Measurements from ENCODE around the gene SLFN12L.

SLFN12L gene

GRCh38 chr17:35537601-35538141, at the start of gene SLFN12L:
Gene SLFN12L, minus strand, starts transcription at chr17:35537678. Its CDS starts 15,314 bp downstream, at chr17:35522364.
- no CpG with 5 or more reads among the region's 2 CpGs for WGBS (ENCODE audit: insufficient coverage, insufficient read length)
- no peak for DNase-seq (ENCODE audit: low read depth, low spot score)
- no peaks in the 10 kb centered on the region for H3K27me3 ChIP-seq (ENCODE audit: control insufficient read depth, insufficient read depth, low read length)
- H3K4me3 ChIP-seq (ENCODE audit: low read length), result no peak within 1 kb of the TSS
- no peak within 1 kb of the TSS for H3K27ac ChIP-seq (ENCODE audit: low read length)
- H3K4me1 ChIP-seq (ENCODE audit: control insufficient read depth, insufficient read depth, low read length), result no peaks in the 10 kb centered on the region
- no peaks in the 10 kb centered on the region for H3K36me3 ChIP-seq (ENCODE audit: control insufficient read depth, insufficient read depth, low read length)
- no peaks in the 10 kb centered on the region for H3K9me3 ChIP-seq (ENCODE audit: control insufficient read depth, insufficient read depth, low read length)

DNA sequence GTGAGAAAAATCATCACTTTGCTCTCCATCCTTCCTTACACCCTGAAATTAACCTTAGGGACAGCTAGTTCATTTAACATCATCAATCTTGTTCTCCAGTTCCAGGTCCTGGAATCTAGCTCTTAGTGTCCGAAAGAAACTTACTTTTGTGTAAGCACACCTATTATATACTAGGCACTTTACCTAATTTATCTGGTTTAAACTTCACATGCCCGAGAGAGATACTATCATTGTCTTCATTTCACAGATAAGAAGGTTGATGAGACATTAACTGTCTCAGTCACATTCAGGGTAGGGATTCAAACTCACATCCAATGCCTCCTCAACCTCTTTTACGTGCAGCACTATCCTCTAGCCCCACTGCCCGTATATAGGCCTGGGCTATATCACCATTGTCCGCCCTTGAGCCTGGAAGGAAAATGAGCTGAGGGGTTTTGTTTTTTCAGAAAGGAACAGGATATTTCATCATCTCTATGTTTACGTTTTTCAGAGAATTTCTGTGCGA, 49.1 kb upstream of the SLFN12L start:
- no peaks in the 10 kb centered on the region; the same call in 1 of the 2 replicates for H3K4me1 ChIP-seq (ENCODE audit: control insufficient read depth, insufficient read depth, low read length)
- H3K9me3 ChIP-seq (ENCODE audit: control insufficient read depth, insufficient read depth, low read length), result no peaks in the 10 kb centered on the region
- H3K36me3 ChIP-seq (ENCODE audit: control insufficient read depth, insufficient read depth, low read length), result no peaks in the 10 kb centered on the region
- no peaks in the 10 kb centered on the region for H3K27me3 ChIP-seq (ENCODE audit: control insufficient read depth, insufficient read depth, low read length)
- WGBS (ENCODE audit: insufficient coverage, insufficient read length), result no CpG with 5 or more reads among the region's 7 CpGs
- H3K27ac ChIP-seq (ENCODE audit: low read length), result no peak overlapping the region
- H3K4me3 ChIP-seq (ENCODE audit: low read length), result peak overlapping the region; percentile 87; the same call in 1 of the 2 replicates
- DNase-seq (ENCODE audit: low read depth, low spot score), result no peak

DNA sequence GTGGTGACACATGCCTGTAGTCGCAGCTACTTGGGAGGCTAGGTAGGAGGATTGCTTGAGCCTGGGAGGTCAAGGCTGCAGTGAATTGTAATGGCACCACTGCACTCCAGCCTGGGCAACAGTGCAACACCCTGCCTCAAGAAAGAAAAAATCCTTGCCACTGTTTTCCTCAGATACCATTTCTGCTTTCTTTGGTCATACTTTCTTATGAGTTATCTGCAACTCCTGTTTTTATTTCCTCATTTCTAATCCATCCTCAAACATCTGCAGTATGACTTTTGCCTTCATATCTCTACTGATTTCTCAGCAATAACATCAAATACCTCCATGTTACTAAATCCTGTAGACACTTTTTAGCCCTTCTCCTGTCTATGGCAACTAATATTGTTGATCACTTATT, 46.6 kb upstream of the SLFN12L start:
- H3K27ac ChIP-seq (ENCODE audit: low read length), result no peak overlapping the region
- WGBS (ENCODE audit: insufficient coverage, insufficient read length), result no CpG with 5 or more reads among the region's 1 CpG
- H3K4me1 ChIP-seq (ENCODE audit: control insufficient read depth, insufficient read depth, low read length), result no peaks in the 10 kb centered on the region; the same call in 1 of the 2 replicates
- H3K9me3 ChIP-seq (ENCODE audit: control insufficient read depth, insufficient read depth, low read length), result no peaks in the 10 kb centered on the region
- H3K36me3 ChIP-seq (ENCODE audit: control insufficient read depth, insufficient read depth, low read length), result no peaks in the 10 kb centered on the region
- DNase-seq (ENCODE audit: low read depth, low spot score), result no peak
- no peak overlapping the region for H3K4me3 ChIP-seq (ENCODE audit: low read length)
- no peaks in the 10 kb centered on the region for H3K27me3 ChIP-seq (ENCODE audit: control insufficient read depth, insufficient read depth, low read length)

- H3K9me3 ChIP-seq (ENCODE audit: control insufficient read depth, insufficient read depth, low read length), result no peaks in the 10 kb centered on the region
- no CpG with 5 or more reads among the region's 11 CpGs for WGBS (ENCODE audit: insufficient coverage, insufficient read length)
- H3K4me3 ChIP-seq (ENCODE audit: low read length), result peak overlapping the region; percentile 94; the same call in 1 of the 2 replicates
- H3K36me3 ChIP-seq (ENCODE audit: control insufficient read depth, insufficient read depth, low read length), result no peaks in the 10 kb centered on the region; the same call in 1 of the 2 replicates
- H3K27ac ChIP-seq (ENCODE audit: low read length), result no peak overlapping the region
- H3K27me3 ChIP-seq (ENCODE audit: control insufficient read depth, insufficient read depth, low read length), result no peaks in the 10 kb centered on the region
- H3K4me1 ChIP-seq (ENCODE audit: control insufficient read depth, insufficient read depth, low read length), result no peaks in the 10 kb centered on the region
- DNase-seq (ENCODE audit: low read depth, low spot score), result no peak
Observed at GRCh38 chr17:35578929-35579432, 41.5 kb upstream of the SLFN12L start.

- no peaks in the 10 kb centered on the region for H3K9me3 ChIP-seq (ENCODE audit: control insufficient read depth, insufficient read depth, low read length)
- H3K27ac ChIP-seq (ENCODE audit: low read length), result no peak within 1 kb of the TSS
- WGBS (ENCODE audit: insufficient coverage, insufficient read length), result no CpG with 5 or more reads among the region's 45 CpGs
- H3K4me3 ChIP-seq (ENCODE audit: low read length), result peak within 1 kb of the TSS; percentile 94; the same call in 1 of the 2 replicates
- DNase-seq (ENCODE audit: low read depth, low spot score), result peak; percentile 74
- H3K36me3 ChIP-seq (ENCODE audit: control insufficient read depth, insufficient read depth, low read length), result no peaks in the 10 kb centered on the region; the same call in 1 of the 2 replicates
- no peaks in the 10 kb centered on the region for H3K4me1 ChIP-seq (ENCODE audit: control insufficient read depth, insufficient read depth, low read length)
- H3K27me3 ChIP-seq (ENCODE audit: control insufficient read depth, insufficient read depth, low read length), result no peaks in the 10 kb centered on the region
Observed at GRCh38 chr17:35578197-35578928, 40.9 kb upstream of the SLFN12L start, which contains the start of gene PEX12. Gene PEX12, minus strand, starts transcription at chr17:35578571. Its CDS starts 550 bp downstream, at chr17:35578021.

- no peaks in the 10 kb centered on the region for H3K27me3 ChIP-seq (ENCODE audit: control insufficient read depth, insufficient read depth, low read length)
- no peaks in the 10 kb centered on the region; the same call in 1 of the 2 replicates for H3K36me3 ChIP-seq (ENCODE audit: control insufficient read depth, insufficient read depth, low read length)
- H3K9me3 ChIP-seq (ENCODE audit: control insufficient read depth, insufficient read depth, low read length), result no peaks in the 10 kb centered on the region
- H3K4me3 ChIP-seq (ENCODE audit: low read length), result peak overlapping the region; percentile 94; the same call in 1 of the 2 replicates
- H3K27ac ChIP-seq (ENCODE audit: low read length), result no peak overlapping the region
- no CpG with 5 or more reads among the region's 8 CpGs for WGBS (ENCODE audit: insufficient coverage, insufficient read length)
- H3K4me1 ChIP-seq (ENCODE audit: control insufficient read depth, insufficient read depth, low read length), result no peaks in the 10 kb centered on the region
- no peak for DNase-seq (ENCODE audit: low read depth, low spot score)
Observed at GRCh38 chr17:35577830-35578196, 40.3 kb upstream of the SLFN12L start.

GRCh38 chr17:35575759-35576158, 38.3 kb upstream of the SLFN12L start:
- no peak for DNase-seq (ENCODE audit: low read depth, low spot score)
- no CpG with 5 or more reads among the region's 3 CpGs for WGBS (ENCODE audit: insufficient coverage, insufficient read length)
- Histone ChIP-seq H3K36me3 (ENCODE audit: control insufficient read depth, insufficient read depth, low read length) (no peaks in the 10 kb centered on the region; the same call in 1 of the 2 replicates), H3K27ac (ENCODE audit: low read length) (no peak overlapping the region), H3K27me3 (ENCODE audit: control insufficient read depth, insufficient read depth, low read length) (no peaks in the 10 kb centered on the region), H3K4me3 (ENCODE audit: low read length) (no peak overlapping the region), H3K4me1 (ENCODE audit: control insufficient read depth, insufficient read depth, low read length) (no peaks in the 10 kb centered on the region), H3K9me3 (ENCODE audit: control insufficient read depth, insufficient read depth, low read length) (no peaks in the 10 kb centered on the region)

- no peak for DNase-seq (ENCODE audit: low read depth, low spot score)
- Histone ChIP-seq H3K27ac (ENCODE audit: low read length) (no peak overlapping the region), H3K9me3 (ENCODE audit: control insufficient read depth, insufficient read depth, low read length) (no peaks in the 10 kb centered on the region), H3K4me3 (ENCODE audit: low read length) (no peak overlapping the region), H3K4me1 (ENCODE audit: control insufficient read depth, insufficient read depth, low read length) (no peaks in the 10 kb centered on the region), H3K36me3 (ENCODE audit: control insufficient read depth, insufficient read depth, low read length) (no peaks in the 10 kb centered on the region), H3K27me3 (ENCODE audit: control insufficient read depth, insufficient read depth, low read length) (no peaks in the 10 kb centered on the region)
- WGBS (ENCODE audit: insufficient coverage, insufficient read length), result no CpG with 5 or more reads among the region's 2 CpGs
Observed at GRCh38 chr17:35569405-35569804, 31.9 kb upstream of the SLFN12L start.

DNA sequence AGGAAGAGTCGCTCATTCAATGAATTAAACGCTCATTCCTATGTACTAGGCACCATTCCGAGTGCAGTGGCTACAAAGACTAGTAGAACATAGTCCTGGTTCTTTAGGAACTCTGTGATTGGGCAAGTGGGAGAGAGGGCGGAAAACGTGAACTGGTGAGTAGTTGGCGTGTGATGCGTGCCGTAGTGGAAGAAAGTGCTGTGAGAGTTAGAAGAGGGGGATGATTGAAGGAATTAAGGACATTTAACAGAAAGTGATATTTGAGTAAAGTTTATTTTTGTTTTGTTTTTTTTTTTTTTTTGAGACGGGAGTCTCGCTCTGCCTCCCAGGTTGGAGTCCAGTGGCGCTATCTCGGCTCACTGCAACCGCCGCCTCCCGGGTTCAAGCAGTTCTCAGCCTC, 31.1 kb upstream of the SLFN12L start:
- H3K27ac ChIP-seq (ENCODE audit: low read length), result no peak overlapping the region
- no peak for DNase-seq (ENCODE audit: low read depth, low spot score)
- no peaks in the 10 kb centered on the region for H3K9me3 ChIP-seq (ENCODE audit: control insufficient read depth, insufficient read depth, low read length)
- 100% methylated on average over 1 of the region's 15 CpGs for WGBS (ENCODE audit: insufficient coverage, insufficient read length)
- no peaks in the 10 kb centered on the region for H3K36me3 ChIP-seq (ENCODE audit: control insufficient read depth, insufficient read depth, low read length)
- H3K4me1 ChIP-seq (ENCODE audit: control insufficient read depth, insufficient read depth, low read length), result no peaks in the 10 kb centered on the region
- H3K4me3 ChIP-seq (ENCODE audit: low read length), result peak overlapping the region; percentile 84; the same call in 1 of the 2 replicates
- no peaks in the 10 kb centered on the region for H3K27me3 ChIP-seq (ENCODE audit: control insufficient read depth, insufficient read depth, low read length)

GRCh38 chr17:35566968-35567367, 29.5 kb upstream of the SLFN12L start:
- no peaks in the 10 kb centered on the region for H3K36me3 ChIP-seq (ENCODE audit: control insufficient read depth, insufficient read depth, low read length)
- no peak for DNase-seq (ENCODE audit: low read depth, low spot score)
- H3K4me3 ChIP-seq (ENCODE audit: low read length), result no peak overlapping the region; the same call in 1 of the 2 replicates
- H3K27ac ChIP-seq (ENCODE audit: low read length), result no peak overlapping the region
- H3K27me3 ChIP-seq (ENCODE audit: control insufficient read depth, insufficient read depth, low read length), result no peaks in the 10 kb centered on the region
- H3K9me3 ChIP-seq (ENCODE audit: control insufficient read depth, insufficient read depth, low read length), result no peaks in the 10 kb centered on the region
- H3K4me1 ChIP-seq (ENCODE audit: control insufficient read depth, insufficient read depth, low read length), result no peaks in the 10 kb centered on the region
- 100% methylated on average over 1 of the region's 11 CpGs for WGBS (ENCODE audit: insufficient coverage, insufficient read length)

Measured in iPS DF 6.9 (cell line).